Pulmonary artery endothelial cell (primary cell): ENCODE results near the gene RASGRP2. TPM values are rescaled to one million over a fixed set of nuclear protein-coding genes. Genes with fewer than 3 reads are reported as not detected.
A peak's percentile ranks its signal among the peaks of the same experiment; 100 is the strongest.

Experiments
- DNase-seq: peaks from one replicate; pipeline ENCODE4 v3.0.0-alpha.2; 2011; ENCODE audit warnings: low read depth, low spot score
- total RNA-seq: library from RNA; depleted of rRNA; stranded (reverse); fragments of >200 nt; gene quantifications from 2 replicates; pipeline ENCODE4 v1.2.3, GENCODE V29; 2014

The RASGRP2 gene
- total RNA-seq, 1 donor from 2014 or later = 1.5 TPM

GRCh38 chr11:64698427-64698826 is 45.5 kb downstream of the RASGRP2 start:
- no peak for DNase-seq

- no peak for DNase-seq
Measured at GRCh38 chr11:64697663-64698375, 46.1 kb downstream of the RASGRP2 start.

GRCh38 chr11:64696045-64696444 is 47.9 kb downstream of the RASGRP2 start:
- no peak for DNase-seq

DNA sequence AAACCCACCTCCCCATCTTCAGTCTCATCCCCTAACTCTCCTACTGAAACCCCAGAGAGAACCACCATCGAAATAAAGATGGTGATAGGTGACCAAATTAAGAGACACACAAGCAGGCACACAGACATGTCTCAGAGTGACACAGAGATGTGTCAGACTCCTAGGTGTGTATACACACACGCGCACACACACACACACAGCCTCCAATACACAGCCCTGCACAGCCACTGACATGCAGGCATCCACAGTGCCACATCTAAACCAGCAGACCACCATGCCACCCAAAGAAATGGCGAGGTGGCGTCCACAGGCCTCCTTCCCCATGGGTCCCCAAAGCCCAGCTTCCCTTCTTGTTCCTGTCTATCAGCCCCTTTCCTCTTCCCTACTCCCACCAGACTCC is 48.4 kb downstream of the RASGRP2 start:
- no peak for DNase-seq

GRCh38 chr11:64694821-64695365 is 49.0 kb downstream of the RASGRP2 start:
- DNase-seq = no peak

- DNase-seq = no peak
Measured at GRCh38 chr11:64694026-64694755, 49.8 kb downstream of the RASGRP2 start.

GRCh38 chr11:64692764-64693331 is 51.1 kb downstream of the RASGRP2 start:
- no peak for DNase-seq

DNA sequence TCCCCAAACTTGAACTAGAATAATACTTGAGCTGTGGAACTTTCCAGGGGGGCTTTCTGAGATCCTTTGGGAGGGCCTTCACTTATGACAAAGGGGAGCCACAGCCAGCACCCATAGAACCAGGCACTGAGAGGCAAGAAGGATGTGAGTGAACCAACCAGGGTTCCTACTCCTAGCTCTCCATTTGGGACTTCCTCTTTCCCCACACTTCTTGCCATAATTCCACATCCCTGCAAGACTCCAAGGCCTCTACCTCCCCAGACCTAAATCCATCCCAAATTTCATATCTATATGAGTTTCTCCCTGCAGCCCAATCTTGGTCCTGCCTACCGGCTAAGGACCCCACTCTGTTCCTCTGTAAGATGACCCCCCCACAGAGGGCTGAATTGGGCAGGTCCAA is 52.4 kb downstream of the RASGRP2 start:
- no peak for DNase-seq

DNA sequence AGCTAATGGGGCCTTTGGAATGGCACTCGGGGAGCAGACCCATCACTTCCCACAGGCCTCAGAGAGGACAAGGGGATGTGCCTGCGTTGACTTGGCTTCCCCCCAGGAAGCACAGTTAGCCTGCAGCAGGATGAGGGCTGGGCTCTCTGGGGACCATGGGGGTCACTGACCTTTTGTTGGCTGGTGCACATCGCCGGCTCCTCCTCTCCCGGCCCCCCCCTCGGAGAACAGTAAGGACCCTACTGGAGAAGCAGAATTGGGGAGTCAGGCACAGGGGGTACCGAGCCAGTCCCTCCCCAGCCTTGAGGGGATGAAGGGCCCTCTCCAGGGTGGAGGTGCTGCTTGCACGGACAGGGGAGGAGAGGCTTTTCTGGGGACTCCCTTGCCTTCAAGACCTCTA is 53.7 kb downstream of the RASGRP2 start:
- DNase-seq = no peak

GRCh38 chr11:64688534-64688982 is 55.4 kb downstream of the RASGRP2 start:
- peak; percentile 44 for DNase-seq

GRCh38 chr11:64687643-64688533 is 56.1 kb downstream of the RASGRP2 start:
- DNase-seq = no peak

- no peak for DNase-seq
Measured at GRCh38 chr11:64687204-64687603, 56.7 kb downstream of the RASGRP2 start.

GRCh38 chr11:64686466-64687170 is 57.3 kb downstream of the RASGRP2 start:
- DNase-seq = no peak

DNA sequence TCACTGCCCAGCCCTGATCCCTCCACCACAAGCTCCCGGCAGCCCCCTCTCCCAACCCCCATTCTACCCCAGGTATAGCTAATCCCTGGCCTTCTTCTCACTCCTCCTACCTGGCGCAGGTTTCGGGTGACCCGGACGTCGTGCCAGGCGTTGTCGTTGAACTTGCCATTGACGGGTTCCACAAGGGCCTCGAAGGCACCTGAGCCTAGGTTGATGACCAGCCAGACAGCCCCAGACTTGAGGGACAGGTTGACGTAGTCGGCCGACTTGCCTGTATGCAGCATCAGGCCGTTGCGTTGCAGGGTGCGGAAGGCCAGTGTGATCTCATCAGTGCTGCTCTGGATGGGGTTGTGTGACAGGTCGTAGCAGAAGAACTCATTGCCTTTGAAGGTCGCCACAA is 58.4 kb downstream of the RASGRP2 start:
- DNase-seq = no peak

DNA sequence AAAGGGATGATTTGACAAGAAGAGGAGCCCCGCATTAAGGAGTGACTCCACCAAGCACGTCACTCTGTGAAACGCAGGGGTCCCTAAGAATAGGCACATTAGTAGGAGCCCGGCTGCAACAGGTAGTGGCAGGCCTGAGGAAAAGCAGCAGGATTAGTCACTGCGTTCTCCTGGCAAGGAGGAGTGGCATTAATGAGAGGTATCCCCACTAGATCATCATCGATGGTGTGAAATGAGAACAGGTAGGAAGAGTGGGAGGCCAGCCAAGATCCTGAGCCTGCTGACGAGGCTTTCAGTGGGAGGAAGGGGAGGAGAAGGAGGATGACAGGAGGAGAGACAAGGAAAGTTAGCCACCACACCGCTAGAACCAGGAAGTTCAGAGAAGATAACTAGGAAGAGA is 59.6 kb downstream of the RASGRP2 start:
- DNase-seq = no peak

GRCh38 chr11:64681171-64681570 is 62.8 kb downstream of the RASGRP2 start:
- no peak for DNase-seq

- DNase-seq = no peak
Measured at GRCh38 chr11:64679846-64680245, 64.1 kb downstream of the RASGRP2 start.

GRCh38 chr11:64677441-64678023 is 66.4 kb downstream of the RASGRP2 start:
- no peak for DNase-seq
